Activated T-cell treated with anti-CD3 and anti-CD28 coated beads, Interleukin-2, amount 50 U/mL, for 72 hours (primary cell): ENCODE data around the gene NEK6. TPM values are rescaled to one million over a fixed set of nuclear protein-coding genes. Genes with fewer than 3 reads are reported as not detected.

ENCODE experiments used
- ATAC-seq, 2 donors: fragments of 150-1000 bp; cut with Tn5 transposase; replicated peaks in 1 of 2; 2 replicates each; pipeline ENCODE4 v1.10.0; 2021; ENCODE audit warnings: moderate library complexity in 2 of 2, mild to moderate bottlenecking in 1 of 2
- DNase-seq, 2 donors: peaks; one replicate each; pipeline ENCODE4 v3.0.0; 2021 to 2022; ENCODE audit warnings: mixed read lengths in 1 of 2
- H3K27ac Mint-ChIP-seq: one replicate; pipeline ENCODE4 v1.8.0; 2022; ENCODE audit warnings: mild to moderate bottlenecking, moderate library complexity, mixed read lengths
- H3K27me3 Mint-ChIP-seq: one replicate; pipeline ENCODE4 v1.8.0; 2022; ENCODE audit warnings: low read depth, mixed read lengths
- H3K36me3 Mint-ChIP-seq, 2 donors: one replicate each; pipeline ENCODE4 v1.8.0; 2022; ENCODE audit warnings: mixed read lengths in 2 of 2, mild to moderate bottlenecking in 1 of 2; ENCODE audit not compliant: insufficient read depth in 2 of 2
- H3K4me1 Mint-ChIP-seq: one replicate; pipeline ENCODE4 v1.8.0; 2022; ENCODE audit warnings: low read depth, mixed read lengths
- H3K4me3 Mint-ChIP-seq, 2 donors: one replicate each; pipeline ENCODE4 v1.8.0; 2022; ENCODE audit warnings: mild to moderate bottlenecking in 2 of 2, mixed read lengths in 2 of 2, moderate library complexity in 2 of 2
- H3K9me3 Mint-ChIP-seq, 2 donors: one replicate each; pipeline ENCODE4 v1.8.0; 2022; ENCODE audit warnings: mixed read lengths in 2 of 2
- total RNA-seq, 2 donors: library from RNA; stranded (reverse); gene quantifications; one replicate each; pipeline ENCODE4 v1.2.3, GENCODE V29; 2022

Gene NEK6
- total RNA-seq, 2 donors from 2014 or later, result 8.1 to 8.5 TPM

DNA sequence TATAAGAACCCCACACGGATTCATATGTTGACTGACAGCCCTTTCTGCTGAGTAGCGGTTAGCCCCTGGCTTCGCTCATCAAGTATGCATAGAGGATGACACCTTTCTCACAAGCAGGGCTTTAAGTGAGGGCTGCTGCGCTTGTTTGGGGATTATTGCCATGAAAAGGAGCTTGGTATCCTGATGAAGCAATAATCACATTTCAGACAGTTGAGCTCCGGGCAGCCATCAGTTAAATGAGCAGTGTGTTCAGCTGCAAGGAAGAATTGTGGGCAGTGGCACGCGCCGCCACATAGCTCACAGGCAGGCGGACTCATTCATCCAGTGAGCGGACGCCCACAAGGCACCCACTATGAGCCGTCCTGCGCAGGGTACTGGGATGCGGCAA lies 77.6 kb downstream of the NEK6 start:
- H3K9me3 Mint-ChIP-seq, result peaks cover 2% of the 10 kb centered on the region in 2 donors
- H3K4me3 Mint-ChIP-seq, result no peak overlapping the region
- ATAC-seq, result no peak
- H3K4me1 Mint-ChIP-seq, result no peaks in the 10 kb centered on the region
- no peak for DNase-seq
- peaks cover 5 to 6% of the 10 kb centered on the region in 2 donors for H3K36me3 Mint-ChIP-seq
- H3K27ac Mint-ChIP-seq, result no peak overlapping the region
- H3K27me3 Mint-ChIP-seq, result no peaks in the 10 kb centered on the region

DNA sequence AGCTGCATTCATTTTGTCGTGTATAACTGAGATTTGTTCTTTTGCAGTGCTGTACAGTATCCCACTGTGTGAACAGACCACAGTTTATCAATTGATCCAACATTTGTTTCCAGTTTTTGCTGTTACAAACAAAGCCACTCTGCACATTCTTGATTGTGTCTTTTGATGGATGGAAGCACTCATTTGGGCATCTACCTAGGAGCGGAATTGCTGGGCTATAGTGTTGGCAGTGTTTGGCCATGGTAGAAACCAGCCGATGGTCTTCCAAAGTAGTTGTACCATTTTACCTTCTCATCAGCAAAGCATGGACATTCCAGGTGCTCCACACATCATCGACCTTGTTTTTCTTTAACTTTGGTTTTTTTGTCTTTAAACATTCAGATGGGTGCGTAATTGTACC lies 79.8 kb downstream of the NEK6 start:
- Mint-ChIP-seq H3K27ac (no peak overlapping the region), H3K4me3 (no peak overlapping the region), H3K27me3 (no peaks in the 10 kb centered on the region), H3K9me3 (peaks cover 2% of the 10 kb centered on the region in 2 donors), H3K36me3 (peaks cover 5 to 6% of the 10 kb centered on the region in 2 donors), H3K4me1 (no peaks in the 10 kb centered on the region)
- DNase-seq (no peak), ATAC-seq (no peak)

DNA sequence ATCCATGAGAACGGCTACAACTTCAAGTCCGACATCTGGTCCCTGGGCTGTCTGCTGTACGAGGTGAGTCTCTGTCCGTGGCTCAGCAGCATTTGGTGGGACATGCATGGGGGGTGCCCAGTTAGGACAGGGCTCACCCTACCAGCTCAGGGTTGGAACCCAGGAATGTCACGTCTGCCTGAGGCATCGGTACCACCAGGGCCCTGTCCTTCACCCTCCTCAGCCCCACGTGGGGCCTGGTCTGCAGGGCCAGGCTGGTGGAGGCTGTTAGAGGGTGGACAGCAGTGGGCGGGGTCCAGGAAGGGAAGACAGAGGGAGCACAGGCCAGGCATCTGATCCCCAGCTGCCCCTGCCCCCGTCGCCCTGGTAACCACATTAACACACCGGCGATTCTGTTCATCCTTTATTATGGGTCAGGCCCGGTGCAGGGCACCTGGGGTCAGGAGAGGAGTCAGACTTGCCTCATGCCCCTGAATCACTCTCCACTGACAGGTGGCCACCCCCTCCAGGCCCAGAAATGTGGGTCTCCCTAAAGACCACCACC lies 81.9 kb downstream of the NEK6 start:
- Mint-ChIP-seq H3K27me3 (no peaks in the 10 kb centered on the region), H3K36me3 (peaks cover 5 to 6% of the 10 kb centered on the region in 2 donors), H3K9me3 (peaks cover 2% of the 10 kb centered on the region in 2 donors), H3K4me3 (no peak overlapping the region), H3K4me1 (no peaks in the 10 kb centered on the region), H3K27ac (no peak overlapping the region)
- ATAC-seq (no peak), DNase-seq (no peak)

DNA sequence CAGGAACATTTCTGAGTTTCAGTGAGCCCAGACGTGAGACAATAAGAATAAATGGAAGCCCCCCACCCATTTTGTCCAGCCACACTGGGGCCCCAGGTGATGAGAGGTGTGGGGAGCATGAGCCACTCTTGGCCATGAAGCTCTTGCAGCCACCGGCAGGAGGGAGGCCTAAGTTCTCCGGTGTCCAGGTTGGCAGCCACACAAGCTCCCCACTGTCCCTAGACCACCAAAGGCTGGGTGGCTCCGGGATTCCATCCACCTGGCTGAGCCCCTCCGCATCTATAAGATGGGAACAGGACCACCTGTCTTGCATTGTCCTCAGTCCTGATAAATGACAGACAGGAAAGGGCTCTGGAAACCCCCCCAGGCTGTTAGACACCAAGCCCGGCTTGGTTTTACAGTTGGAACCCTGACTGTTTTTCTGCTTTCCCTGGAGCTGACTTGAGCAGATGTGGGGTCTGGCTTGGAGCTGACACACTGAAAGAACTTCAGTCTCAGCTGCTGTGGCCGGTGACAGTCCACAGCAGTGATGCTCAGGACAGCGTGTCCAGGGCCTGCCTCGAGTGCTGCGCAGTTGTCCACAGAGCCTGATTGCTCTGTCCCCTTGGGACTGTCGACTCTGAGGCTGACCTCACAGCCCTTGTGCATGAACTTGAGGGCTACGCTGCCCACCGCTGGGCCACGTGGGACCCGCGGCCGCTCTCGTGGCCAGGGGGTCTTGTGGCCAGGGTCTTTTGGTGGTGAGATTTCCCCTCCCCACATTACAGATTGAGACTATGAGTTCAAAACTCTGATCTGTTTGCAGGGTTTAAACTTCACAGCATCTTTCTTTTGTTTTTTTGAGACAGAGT lies 82.7 kb downstream of the NEK6 start:
- no peak overlapping the region for H3K4me3 Mint-ChIP-seq
- ATAC-seq, result no peak

DNA sequence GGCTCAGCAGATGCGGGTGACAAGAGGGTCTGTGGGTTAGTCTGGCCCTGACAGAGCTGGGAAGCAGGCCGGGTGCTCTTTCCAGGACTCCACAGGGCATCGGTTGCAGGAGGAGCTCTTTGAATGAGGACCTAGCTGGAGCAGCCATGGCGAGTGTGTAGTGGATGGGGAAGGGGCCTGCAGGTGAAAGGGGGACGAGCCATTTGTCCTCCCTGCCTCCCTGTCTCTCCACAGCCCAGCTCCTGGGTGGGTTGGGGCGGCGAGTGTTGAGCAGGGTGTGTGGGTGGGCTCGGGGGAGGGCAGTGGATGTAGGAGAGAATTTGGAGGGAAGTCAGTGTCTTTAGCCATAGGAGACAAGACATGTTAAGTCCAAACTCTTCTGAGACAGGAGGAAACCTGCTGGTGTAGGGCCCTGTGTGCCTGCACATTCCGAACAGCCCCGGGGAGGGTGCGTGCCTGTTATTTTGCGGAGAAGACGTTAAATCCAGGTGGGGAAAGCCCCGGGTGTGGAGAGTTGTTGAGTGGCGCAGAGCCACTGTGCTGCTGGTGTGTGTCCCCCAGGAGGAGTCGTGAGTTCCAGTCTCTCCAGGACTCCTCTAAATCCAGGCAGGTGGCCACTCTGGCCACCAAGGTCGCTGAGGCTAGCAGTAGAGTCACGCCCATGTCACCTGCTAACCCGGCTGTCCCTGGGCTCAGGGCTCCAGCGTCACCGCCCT lies 83.9 kb downstream of the NEK6 start:
- H3K27me3 Mint-ChIP-seq, result no peaks in the 10 kb centered on the region
- peaks cover 5 to 6% of the 10 kb centered on the region in 2 donors for H3K36me3 Mint-ChIP-seq
- no peak for ATAC-seq
- H3K9me3 Mint-ChIP-seq, result peaks cover 2% of the 10 kb centered on the region in 2 donors
- H3K4me1 Mint-ChIP-seq, result no peaks in the 10 kb centered on the region
- no peak for DNase-seq
- no peak overlapping the region for H3K4me3 Mint-ChIP-seq
- no peak overlapping the region for H3K27ac Mint-ChIP-seq

More for the DNA sequence above, 82.7 kb downstream of the NEK6 start:
- Mint-ChIP-seq H3K27ac (no peak overlapping the region), H3K4me1 (no peaks in the 10 kb centered on the region), H3K27me3 (no peaks in the 10 kb centered on the region), H3K9me3 (peaks cover 2% of the 10 kb centered on the region in 2 donors), H3K36me3 (peaks cover 5 to 6% of the 10 kb centered on the region in 2 donors)
- no peak for DNase-seq

GRCh38 chr9:124342402-124342775 lies 84.6 kb downstream of the NEK6 start:
- H3K36me3 Mint-ChIP-seq, result peaks cover 5 to 6% of the 10 kb centered on the region in 2 donors

GRCh38 chr9:124342776-124343485 lies 85.2 kb downstream of the NEK6 start:
- Mint-ChIP-seq H3K36me3 (peaks cover 4 to 5% of the 10 kb centered on the region in 2 donors), H3K4me3 (no peak overlapping the region), H3K9me3 (no peaks in the 10 kb centered on the region), H3K27ac (no peak overlapping the region), H3K4me1 (no peaks in the 10 kb centered on the region), H3K27me3 (no peaks in the 10 kb centered on the region)
- ATAC-seq, result peak in 1 of 2 donors; percentile 16
- no peak for DNase-seq

More at GRCh38 chr9:124342402-124342775, 84.6 kb downstream of the NEK6 start:
- Mint-ChIP-seq H3K27me3 (no peaks in the 10 kb centered on the region), H3K9me3 (peaks cover 0 to 2% of the 10 kb centered on the region in 2 donors), H3K4me3 (no peak overlapping the region), H3K4me1 (no peaks in the 10 kb centered on the region), H3K27ac (no peak overlapping the region)
- ATAC-seq (no peak), DNase-seq (no peak)

- DNase-seq, result no peak
- Mint-ChIP-seq H3K36me3 (no peaks in the 10 kb centered on the region), H3K27me3 (no peaks in the 10 kb centered on the region), H3K27ac (no peak overlapping the region), H3K4me1 (no peaks in the 10 kb centered on the region), H3K9me3 (no peaks in the 10 kb centered on the region), H3K4me3 (no peak overlapping the region)
- peak in 1 of 2 donors; percentile 15 for ATAC-seq
Measured at GRCh38 chr9:124343533-124344290, 86.0 kb downstream of the NEK6 start.

DNA sequence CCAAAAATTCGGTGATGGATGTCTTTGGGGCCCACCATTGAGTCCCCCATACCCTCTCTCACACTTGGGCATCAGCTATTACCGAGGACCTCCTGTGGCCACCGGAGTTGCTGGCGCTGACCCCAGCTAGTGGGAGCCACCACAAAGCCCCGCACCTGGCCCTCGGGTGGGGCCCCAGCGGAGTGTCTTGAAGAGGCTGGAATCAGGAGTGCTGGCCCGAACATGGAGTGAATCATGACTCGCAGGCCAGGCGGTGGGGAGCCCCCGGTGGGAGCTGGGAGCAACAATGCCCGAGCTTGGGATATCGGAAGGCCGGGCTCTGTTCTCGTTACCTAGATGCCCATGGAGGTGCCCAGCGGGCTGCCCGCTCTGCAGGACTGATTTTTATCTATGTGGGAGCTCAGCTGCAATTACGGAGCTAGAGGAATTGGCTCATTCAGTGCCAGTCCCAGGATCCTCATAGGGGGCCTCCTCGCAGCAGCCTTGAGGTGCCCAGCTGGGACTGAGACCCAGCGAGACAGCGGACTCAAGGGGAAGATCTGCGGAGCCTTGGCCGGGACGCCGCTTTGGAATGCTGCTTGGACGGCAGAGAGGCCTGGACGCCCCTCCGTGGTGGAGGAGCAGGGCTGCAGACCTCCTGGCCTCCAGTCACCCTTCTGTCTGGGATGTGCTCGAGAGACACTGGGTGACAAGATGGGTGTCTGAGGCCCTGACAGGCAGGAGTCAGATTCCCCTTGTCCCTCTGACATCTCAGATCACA lies 86.7 kb downstream of the NEK6 start:
- ATAC-seq (no peak), DNase-seq (no peak)
- H3K27ac Mint-ChIP-seq, result no peak overlapping the region
- H3K27me3 Mint-ChIP-seq, result no peaks in the 10 kb centered on the region
- no peaks in the 10 kb centered on the region for H3K4me1 Mint-ChIP-seq
- no peaks in the 10 kb centered on the region for H3K9me3 Mint-ChIP-seq
- H3K36me3 Mint-ChIP-seq, result no peaks in the 10 kb centered on the region
- H3K4me3 Mint-ChIP-seq, result no peak overlapping the region

GRCh38 chr9:124345063-124345462 lies 87.3 kb downstream of the NEK6 start:
- ATAC-seq (no peak), DNase-seq (no peak)
- Mint-ChIP-seq H3K4me3 (no peak overlapping the region), H3K27ac (no peak overlapping the region), H3K4me1 (no peaks in the 10 kb centered on the region), H3K36me3 (no peaks in the 10 kb centered on the region), H3K9me3 (no peaks in the 10 kb centered on the region), H3K27me3 (no peaks in the 10 kb centered on the region)

DNA sequence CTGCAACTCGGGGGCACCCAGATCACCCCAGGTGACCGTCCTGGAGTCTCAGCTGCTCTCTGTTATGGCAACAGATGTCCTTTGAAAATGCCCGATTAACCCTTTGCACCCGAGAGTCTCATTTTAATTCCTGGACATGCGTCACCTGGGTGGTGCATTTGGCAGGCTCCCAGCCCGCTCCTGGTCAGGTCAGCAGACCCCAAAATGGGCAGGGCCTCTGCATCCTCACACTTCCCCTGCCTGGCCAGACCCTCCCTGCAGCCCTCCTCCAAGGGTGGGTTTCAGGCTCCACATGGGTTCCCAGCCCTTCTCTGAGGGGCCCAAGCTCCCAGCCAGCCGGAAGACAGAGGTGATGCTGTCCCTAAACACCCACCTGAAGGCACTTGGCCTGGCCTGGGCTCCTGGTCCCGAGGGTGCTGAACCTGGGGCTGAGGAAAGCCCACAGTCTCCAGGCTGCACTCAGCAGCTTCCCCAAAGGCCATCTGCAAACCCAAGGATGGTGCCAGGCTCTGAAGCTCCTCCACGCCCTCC lies 88.1 kb downstream of the NEK6 start:
- ATAC-seq (no peak), DNase-seq (no peak)
- Mint-ChIP-seq H3K27ac (no peak overlapping the region), H3K4me3 (no peak overlapping the region), H3K36me3 (no peaks in the 10 kb centered on the region), H3K9me3 (no peaks in the 10 kb centered on the region), H3K27me3 (no peaks in the 10 kb centered on the region), H3K4me1 (no peaks in the 10 kb centered on the region)
